ENCODE data around the gene LHFPL5. TPM values are rescaled to one million over a fixed set of nuclear protein-coding genes. Genes with fewer than 3 reads are reported as not detected.

LHFPL5 gene
- total and polyA plus RNA-seq, 2 of the 8 experiments (the other 6 are each of a cell fraction or from before 2014, with no cell fraction given), result 0.03 TPM; not detected in 1

- no peak overlapping the region for H3K9ac ChIP-seq (replicated peaks in 1 of 4; ENCODE audit: extremely low read depth in 1 of 4, low read depth in 3 of 4, low read length in 3 of 4)
- TF ChIP-seq NANOG (IDR thresholded peaks at IDR 0.05; ENCODE audit: insufficient read depth, low read depth, low read length, poor library complexity, severe bottlenecking), result no peak
- TF ChIP-seq HDAC2 (IDR thresholded peaks at IDR 0.05; ENCODE audit: borderline replicate concordance in 1 of 2, low read depth in 2 of 2, low read length in 2 of 2), result no peak
- no peak overlapping the region for H4K5ac ChIP-seq (ENCODE audit: insufficient read length, low read depth, low read length)
- no peaks in the 10 kb centered on the region for H3K9me3 ChIP-seq (ENCODE audit: insufficient read depth in 2 of 2, low read depth in 1 of 2, low read length in 1 of 2)
- no peak overlapping the region for H2AFZ ChIP-seq (ENCODE audit: low read length)
- peaks cover 4 to 6% of the 10 kb centered on the region in 2 experiments for H4K20me1 ChIP-seq (replicated peaks in 1 of 2; ENCODE audit: control insufficient read depth in 1 of 2, insufficient read depth in 2 of 2, low read length in 2 of 2)
- H4K91ac ChIP-seq (replicated peaks; ENCODE audit: insufficient read length, low read length), result no peak overlapping the region
- no peak overlapping the region for H3K56ac ChIP-seq (replicated peaks; ENCODE audit: insufficient read length, low read depth, low read length)
- H2BK5ac ChIP-seq (ENCODE audit: low read depth, low read length), result no peak overlapping the region
- H2BK120ac ChIP-seq (replicated peaks; ENCODE audit: low read depth, low read length), result no peak overlapping the region
- no peaks in the 10 kb centered on the region for H3K79me1 ChIP-seq (ENCODE audit: low read depth, low read length)
- H3K79me2 ChIP-seq (ENCODE audit: control insufficient read depth in 1 of 2, insufficient read depth in 2 of 2, low read length in 2 of 2), result 0 out of 4 replicates have a peak, but pooled peaks cover 0 to 6% of the 10 kb centered on the region in 2 experiments
- no peak overlapping the region for H2BK15ac ChIP-seq (ENCODE audit: low read length)
- no peak for DNase-seq (ENCODE audit: low read depth in 1 of 2, low spot score in 2 of 2)
- H3K27me3 ChIP-seq (replicated peaks in 1 of 4; ENCODE audit: control insufficient read depth in 3 of 4, extremely low read depth in 1 of 4, insufficient read depth in 3 of 4, low read length in 3 of 4), result no peaks in the 10 kb centered on the region
- H3K4me3 ChIP-seq (ENCODE audit: extremely low read depth in 1 of 4, insufficient read depth in 2 of 4, low read depth in 3 of 4, low read length in 4 of 4), result no peak overlapping the region
- no peak overlapping the region for H4K8ac ChIP-seq (ENCODE audit: extremely low read depth, insufficient read depth, low read length)
- H3K18ac ChIP-seq (ENCODE audit: extremely low read depth, low read length), result no peak overlapping the region
- no peak overlapping the region for H2BK20ac ChIP-seq (ENCODE audit: low read length)
- peaks cover 10 to 73% (median 39%) of the 10 kb centered on the region in 4 experiments for H3K36me3 ChIP-seq (ENCODE audit: control insufficient read depth in 2 of 4, insufficient read depth in 4 of 4, low read length in 3 of 4)
- no peak overlapping the region for H2AK5ac ChIP-seq (ENCODE audit: low read depth, low read length)
- no peak overlapping the region for H3K14ac ChIP-seq (ENCODE audit: insufficient read length)
- ChIA-PET CTCF (ENCODE audit: partially characterized antibody) (no interaction called here), POLR2A (ENCODE audit: partially characterized antibody) (no interaction called here)
- no peak overlapping the region for H3K27ac ChIP-seq (ENCODE audit: low read depth, low read length)
- H2BK12ac ChIP-seq (ENCODE audit: low read depth, low read length), result no peak overlapping the region
- H3K4ac ChIP-seq (replicated peaks; ENCODE audit: insufficient read length, low read depth, low read length), result no peak overlapping the region
- H3K4me2 ChIP-seq (ENCODE audit: insufficient read depth in 1 of 2, low read depth in 2 of 2, low read length in 2 of 2), result no peak overlapping the region
- H3K23me2 ChIP-seq (ENCODE audit: low read depth, low read length), result no peaks in the 10 kb centered on the region; the same call in 1 of the 2 replicates
- H3K4me1 ChIP-seq (replicated peaks in 1 of 4; ENCODE audit: control insufficient read depth in 3 of 4, insufficient read depth in 4 of 4, low read length in 3 of 4), result 0 out of 7 replicates have a peak, but pooled peaks cover 0 to 3% (median under 1%) of the 10 kb centered on the region in 4 experiments
- H3K23ac ChIP-seq (ENCODE audit: insufficient read length), result no peak overlapping the region
- no peak for FAIRE-seq
Observed at GRCh38 chr6:35857853-35858252, 52.7 kb downstream of the LHFPL5 start.

Measured in H1 (cell line).